Neuron (in vitro differentiated cells): ENCODE results near the gene RABL2A.
"Not testable (repeated sequence)": the region's sequence is repeated elsewhere in the genome, so short reads cannot be mapped to it uniquely, and the experiment has no call there.

ENCODE experiments used
- H2AFZ ChIP-seq: one replicate; pipeline ENCODE4 v1.6.1; 2013; ENCODE audit warnings: low read depth, mild to moderate bottlenecking, inconsistent platforms, low read length, moderate library complexity
- H3K27me3 ChIP-seq: one replicate; pipeline ENCODE4 v1.6.1; 2013; ENCODE audit warnings: low read length; ENCODE audit not compliant: insufficient read depth
- H3K36me3 ChIP-seq: one replicate; pipeline ENCODE4 v1.6.1; 2013; ENCODE audit warnings: low read length; ENCODE audit not compliant: insufficient read depth
- H3K4me1 ChIP-seq: one replicate; pipeline ENCODE4 v1.6.1; 2013; ENCODE audit warnings: low read length; ENCODE audit not compliant: insufficient read depth
- H3K4me3 ChIP-seq: 2 replicates; pipeline ENCODE4 v1.5.1; 2013; ENCODE audit warnings: mild to moderate bottlenecking, low read length, moderate library complexity
- H3K9me3 ChIP-seq: one replicate; pipeline ENCODE4 v1.6.1; 2013; ENCODE audit warnings: low read length

Gene RABL2A

GRCh38 chr2:113626616-113627330, at the start of gene RABL2A:
Gene RABL2A (plus strand): TSS chr2:113627266. CDS start chr2:113628607, 1,341 bp downstream.
- H3K4me3 ChIP-seq, result peak within 1 kb of the TSS; percentile 64
- H3K27me3 ChIP-seq, H3K4me1 ChIP-seq, H3K36me3 ChIP-seq, H3K9me3 ChIP-seq, H2AFZ ChIP-seq: not testable (repeated sequence)

- H3K36me3 ChIP-seq, H3K27me3 ChIP-seq, H2AFZ ChIP-seq, H3K4me1 ChIP-seq, H3K4me3 ChIP-seq, H3K9me3 ChIP-seq: not testable (repeated sequence)
These were observed 48.6 kb upstream of the RABL2A start for GRCh38 chr2:113578508-113578907.

- not testable (repeated sequence) for H2AFZ ChIP-seq, H3K9me3 ChIP-seq, H3K36me3 ChIP-seq, H3K4me3 ChIP-seq, H3K27me3 ChIP-seq
- H3K4me1 ChIP-seq, result peaks cover 12% of the 10 kb centered on the region
These were observed 44.6 kb upstream of the RABL2A start for GRCh38 chr2:113582473-113582872.

GRCh38 chr2:113583521-113584225, 43.4 kb upstream of the RABL2A start:
- peak overlapping the region; percentile 78 for H3K4me3 ChIP-seq
- not testable (repeated sequence) for H3K9me3 ChIP-seq, H3K27me3 ChIP-seq, H3K36me3 ChIP-seq
- peaks cover 12% of the 10 kb centered on the region for H3K4me1 ChIP-seq
- peak overlapping the region; percentile 100 for H2AFZ ChIP-seq

- H3K27me3 ChIP-seq, H3K9me3 ChIP-seq, H3K36me3 ChIP-seq, H2AFZ ChIP-seq: not testable (repeated sequence)
- peak overlapping the region; percentile 70 for H3K4me3 ChIP-seq
- peaks cover 12% of the 10 kb centered on the region for H3K4me1 ChIP-seq
These were observed 42.6 kb upstream of the RABL2A start for GRCh38 chr2:113584311-113585092.

GRCh38 chr2:113587201-113587600, 39.9 kb upstream of the RABL2A start:
- H3K4me3 ChIP-seq, H2AFZ ChIP-seq, H3K27me3 ChIP-seq, H3K36me3 ChIP-seq, H3K9me3 ChIP-seq: not testable (repeated sequence)
- peaks cover 12% of the 10 kb centered on the region for H3K4me1 ChIP-seq

GRCh38 chr2:113589591-113589990, 37.5 kb upstream of the RABL2A start:
- H3K9me3 ChIP-seq, H2AFZ ChIP-seq, H3K36me3 ChIP-seq, H3K27me3 ChIP-seq, H3K4me1 ChIP-seq, H3K4me3 ChIP-seq: not testable (repeated sequence)

- H3K4me1 ChIP-seq, H2AFZ ChIP-seq, H3K9me3 ChIP-seq, H3K4me3 ChIP-seq, H3K27me3 ChIP-seq, H3K36me3 ChIP-seq: not testable (repeated sequence)
These were observed 35.1 kb upstream of the RABL2A start for GRCh38 chr2:113591926-113592325.

GRCh38 chr2:113593280-113593679, 33.8 kb upstream of the RABL2A start:
- not testable (repeated sequence) for H3K36me3 ChIP-seq, H2AFZ ChIP-seq, H3K27me3 ChIP-seq, H3K4me3 ChIP-seq, H3K4me1 ChIP-seq, H3K9me3 ChIP-seq

- not testable (repeated sequence) for H3K27me3 ChIP-seq, H3K9me3 ChIP-seq, H3K4me1 ChIP-seq, H3K36me3 ChIP-seq, H2AFZ ChIP-seq, H3K4me3 ChIP-seq
These were observed 31.3 kb upstream of the RABL2A start for GRCh38 chr2:113595725-113596124.

GRCh38 chr2:113597164-113597563, 29.9 kb upstream of the RABL2A start:
- H3K4me3 ChIP-seq, H2AFZ ChIP-seq, H3K9me3 ChIP-seq, H3K4me1 ChIP-seq, H3K36me3 ChIP-seq, H3K27me3 ChIP-seq: not testable (repeated sequence)

GRCh38 chr2:113597572-113597971, 29.5 kb upstream of the RABL2A start:
- H3K9me3 ChIP-seq, H3K36me3 ChIP-seq, H3K27me3 ChIP-seq, H3K4me3 ChIP-seq, H3K4me1 ChIP-seq, H2AFZ ChIP-seq: not testable (repeated sequence)

GRCh38 chr2:113598180-113598579, 28.9 kb upstream of the RABL2A start:
- H3K27me3 ChIP-seq, H3K9me3 ChIP-seq, H2AFZ ChIP-seq, H3K4me1 ChIP-seq, H3K36me3 ChIP-seq, H3K4me3 ChIP-seq: not testable (repeated sequence)
